ENCODE results near the gene LZTS2. TPM values are rescaled to one million over a fixed set of nuclear protein-coding genes. Genes with fewer than 3 reads are reported as not detected.

The LZTS2 gene
- total RNA-seq = 29.5 and 37.7 TPM in 2 replicates

GRCh38 chr10:100999742-101000126 is at the start of gene LZTS2:
LZTS2 (plus strand) TSS chr10:100999808; CDS start chr10:101002539, 2,731 bp downstream.

GRCh38 chr10:100969187-100970075 is 30.2 kb upstream of the LZTS2 start, which contains the start of gene SEMA4G:
SEMA4G (plus strand) TSS chr10:100969504; CDS start chr10:100972913, 3,409 bp downstream.

GRCh38 chr10:100986952-100987684 is 12.5 kb upstream of the LZTS2 start, which contains the start of the genes MRPL43 and TWNK:
MRPL43 (minus strand) TSS chr10:100987497; CDS start chr10:100987443, 54 bp downstream.
TWNK (plus strand) TSS chr10:100987543; CDS start chr10:100988211, 668 bp downstream.

GRCh38 chr10:101031128-101031795 is 31.7 kb downstream of the LZTS2 start, which contains the start of the genes PDZD7 and SFXN3:
PDZD7 (minus strand) TSS chr10:101031129; CDS start chr10:101030219, 910 bp downstream.
SFXN3 (plus strand) TSS chr10:101031234; CDS start chr10:101034695, 3,461 bp downstream.

Other genes with a start within 250 kb of the LZTS2 start
- 20.7 and 32.7 TPM in 2 replicates for gene SLF2, start 86.8 kb upstream of the LZTS2 start, total RNA-seq
- 0.69 and 0.98 TPM in 2 replicates for gene SEMA4G, start 30.3 kb upstream of the LZTS2 start, total RNA-seq
- gene MRPL43, start 12.3 kb upstream of the LZTS2 start, total RNA-seq = 48.1 and 52.4 TPM in 2 replicates
- 3.7 and 6.3 TPM in 2 replicates for gene TWNK, start 12.3 kb upstream of the LZTS2 start, total RNA-seq
- gene PDZD7, start 31.3 kb downstream of the LZTS2 start, total RNA-seq = 0.22 and 0.43 TPM in 2 replicates
- 49.0 and 56.1 TPM in 2 replicates for gene SFXN3, start 31.4 kb downstream of the LZTS2 start, total RNA-seq
- gene KAZALD1, start 62.2 kb downstream of the LZTS2 start, total RNA-seq = 0.26 and 0.54 TPM in 2 replicates
- gene TLX1, start 131.5 kb downstream of the LZTS2 start, total RNA-seq = not detected in 2 replicates
- not detected in 2 replicates for gene LBX1, start 229.7 kb downstream of the LZTS2 start, total RNA-seq

Data from dermis lymphatic vessel endothelial cell (primary cell).